ENCODE results near the gene ADAD2.

- TF ChIP-seq SMC3 (conservative IDR thresholded peaks at IDR 0.05; ENCODE audit: insufficient read depth, low read depth, low read length) = no peak
- TF ChIP-seq ZNF41 (CRISPR knock-in tag; conservative IDR thresholded peaks at IDR 0.05) = no peak
- no peak for TF ChIP-seq ZNF316 (IDR thresholded peaks at IDR 0.05)
- no peak for TF ChIP-seq ZBTB7A (IDR thresholded peaks at IDR 0.05; ENCODE audit: borderline replicate concordance, control insufficient read depth, low read depth, low read length)
- TF ChIP-seq NCOA2 (IDR thresholded peaks at IDR 0.05; ENCODE audit: partially characterized antibody in 2 of 2) = no peak
- no peak for TF ChIP-seq CTCF (IDR thresholded peaks at IDR 0.05 in 2 of 3, conservative IDR thresholded peaks at IDR 0.05 in 1 of 3; ENCODE audit: insufficient read depth in 2 of 3, low read depth in 1 of 3, low read length in 3 of 3)
- TF ChIP-seq NFIC (IDR thresholded peaks at IDR 0.05) = no peak
- TF ChIP-seq C11orf30 (IDR thresholded peaks at IDR 0.05; ENCODE audit: low read depth) = no peak
- TF ChIP-seq POLR2AphosphoS5 (IDR thresholded peaks at IDR 0.05; ENCODE audit: control insufficient read depth, insufficient read depth, low read depth, low read length) = no peak
- TF ChIP-seq PRDM10 (IDR thresholded peaks at IDR 0.05; ENCODE audit: partially characterized antibody) = no peak
- TF ChIP-seq RFX5 (IDR thresholded peaks at IDR 0.05; ENCODE audit: low read depth, low read length) = no peak
- no peak for TF ChIP-seq MYNN (IDR thresholded peaks at IDR 0.05)
- TF ChIP-seq MYNN (CRISPR knock-in tag; IDR thresholded peaks at IDR 0.05) = no peak
- TF ChIP-seq ARID2 (IDR thresholded peaks at IDR 0.05) = no peak
- TF ChIP-seq, protein P1, sequence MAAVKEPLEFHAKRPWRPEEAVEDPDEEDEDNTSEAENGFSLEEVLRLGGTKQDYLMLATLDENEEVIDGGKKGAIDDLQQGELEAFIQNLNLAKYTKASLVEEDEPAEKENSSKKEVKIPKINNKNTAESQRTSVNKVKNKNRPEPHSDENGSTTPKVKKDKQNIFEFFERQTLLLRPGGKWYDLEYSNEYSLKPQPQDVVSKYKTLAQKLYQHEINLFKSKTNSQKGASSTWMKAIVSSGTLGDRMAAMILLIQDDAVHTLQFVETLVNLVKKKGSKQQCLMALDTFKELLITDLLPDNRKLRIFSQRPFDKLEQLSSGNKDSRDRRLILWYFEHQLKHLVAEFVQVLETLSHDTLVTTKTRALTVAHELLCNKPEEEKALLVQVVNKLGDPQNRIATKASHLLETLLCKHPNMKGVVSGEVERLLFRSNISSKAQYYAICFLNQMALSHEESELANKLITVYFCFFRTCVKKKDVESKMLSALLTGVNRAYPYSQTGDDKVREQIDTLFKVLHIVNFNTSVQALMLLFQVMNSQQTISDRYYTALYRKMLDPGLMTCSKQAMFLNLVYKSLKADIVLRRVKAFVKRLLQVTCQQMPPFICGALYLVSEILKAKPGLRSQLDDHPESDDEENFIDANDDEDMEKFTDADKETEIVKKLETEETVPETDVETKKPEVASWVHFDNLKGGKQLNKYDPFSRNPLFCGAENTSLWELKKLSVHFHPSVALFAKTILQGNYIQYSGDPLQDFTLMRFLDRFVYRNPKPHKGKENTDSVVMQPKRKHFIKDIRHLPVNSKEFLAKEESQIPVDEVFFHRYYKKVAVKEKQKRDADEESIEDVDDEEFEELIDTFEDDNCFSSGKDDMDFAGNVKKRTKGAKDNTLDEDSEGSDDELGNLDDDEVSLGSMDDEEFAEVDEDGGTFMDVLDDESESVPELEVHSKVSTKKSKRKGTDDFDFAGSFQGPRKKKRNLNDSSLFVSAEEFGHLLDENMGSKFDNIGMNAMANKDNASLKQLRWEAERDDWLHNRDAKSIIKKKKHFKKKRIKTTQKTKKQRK (IDR thresholded peaks at IDR 0.05; ENCODE audit: borderline replicate concordance, low read depth, low read length) = no peak
Observed at GRCh38 chr16:84239909-84240308, 49.0 kb downstream of the ADAD2 start, which contains the start of gene KCNG4.

Data from K562 (cell line).